ENCODE data around the gene REC114.
"Not testable (repeated sequence)": the region's sequence is repeated elsewhere in the genome, so short reads cannot be mapped to it uniquely, and the experiment has no call there.

Gene REC114

DNA sequence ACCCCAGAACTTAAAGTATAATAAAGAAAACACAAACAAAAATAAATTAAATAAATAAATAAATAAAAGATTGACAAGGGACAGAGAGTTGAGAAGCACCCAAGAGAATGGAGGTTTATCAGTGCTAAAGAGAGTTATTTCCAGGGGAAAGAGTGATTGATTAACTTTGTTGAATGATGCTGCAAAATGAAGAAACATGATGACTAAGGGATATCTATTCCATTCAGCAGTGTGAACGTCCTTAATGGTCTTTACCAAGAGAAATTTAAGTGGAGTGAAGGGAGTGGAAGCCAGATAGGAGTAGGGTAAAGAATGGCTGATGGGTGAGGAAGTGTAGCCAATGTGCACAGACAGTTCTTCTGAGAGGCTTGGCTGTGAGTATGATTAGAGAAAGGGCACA, 11.1 kb downstream of the REC114 start:
- in situ Hi-C loops (cut with MboI; ENCODE audit: low sequenced_read_pairs) = no loop called here

DNA sequence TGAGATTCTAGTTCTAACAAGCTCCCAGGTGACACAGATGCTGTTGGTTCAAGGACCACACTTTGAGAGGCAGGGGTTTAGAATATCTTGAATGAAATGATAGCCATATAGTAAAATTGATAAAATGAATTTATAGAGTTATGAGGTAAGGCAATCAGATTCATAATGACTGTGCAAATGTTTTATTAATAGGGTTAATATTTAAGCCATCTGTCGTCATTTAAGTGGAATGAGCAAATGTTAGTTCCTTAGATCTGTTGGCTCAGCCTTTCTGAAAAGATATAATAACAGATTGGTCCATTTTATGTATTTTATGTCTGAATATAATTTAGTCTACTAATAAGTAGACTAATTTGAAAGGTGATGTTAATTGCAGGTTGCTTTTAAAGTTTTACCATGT, 12.9 kb downstream of the REC114 start:
- in situ Hi-C loops (cut with MboI; ENCODE audit: low sequenced_read_pairs) = no loop called here

DNA sequence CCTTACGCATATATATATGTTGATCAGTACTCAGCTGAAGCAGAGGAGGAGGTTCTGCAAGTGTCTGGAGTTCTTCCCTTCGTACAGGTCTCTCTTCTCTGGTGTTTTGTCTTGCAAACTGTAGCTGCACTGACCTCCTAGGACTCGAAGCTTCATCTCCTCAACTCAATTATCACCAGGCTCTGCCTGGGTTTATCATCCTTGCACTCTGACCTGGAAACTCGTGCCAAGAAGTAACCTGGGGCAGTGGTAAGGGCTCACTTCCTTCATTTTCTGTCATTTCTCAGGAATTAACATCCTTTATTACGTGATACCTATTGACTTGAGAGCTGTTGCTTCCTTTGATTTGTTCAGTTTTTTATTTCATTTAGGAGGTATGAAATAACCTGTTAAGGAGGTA, 14.4 kb downstream of the REC114 start:
- in situ Hi-C loops (cut with MboI; ENCODE audit: low sequenced_read_pairs) = no loop called here

DNA sequence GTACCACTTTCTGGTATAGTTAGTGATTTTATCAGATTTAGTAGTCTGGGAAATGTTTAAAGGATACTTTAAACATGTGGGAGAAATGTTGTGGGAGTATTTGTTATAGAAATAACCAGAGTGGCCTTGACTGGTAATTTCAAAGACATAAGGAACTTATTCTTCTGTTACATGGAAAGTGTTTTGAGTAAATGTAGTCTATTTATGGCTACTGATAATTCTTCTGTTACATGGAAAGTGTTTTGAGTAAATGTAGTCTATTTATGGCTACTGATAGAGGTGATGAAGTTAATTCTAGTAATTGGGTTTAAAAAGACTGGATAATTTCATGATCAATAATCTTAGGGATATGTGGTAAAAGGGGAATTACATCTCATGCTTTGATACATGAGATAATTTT, 17.7 kb downstream of the REC114 start:
- in situ Hi-C loops (cut with MboI; ENCODE audit: low sequenced_read_pairs) = no loop called here

DNA sequence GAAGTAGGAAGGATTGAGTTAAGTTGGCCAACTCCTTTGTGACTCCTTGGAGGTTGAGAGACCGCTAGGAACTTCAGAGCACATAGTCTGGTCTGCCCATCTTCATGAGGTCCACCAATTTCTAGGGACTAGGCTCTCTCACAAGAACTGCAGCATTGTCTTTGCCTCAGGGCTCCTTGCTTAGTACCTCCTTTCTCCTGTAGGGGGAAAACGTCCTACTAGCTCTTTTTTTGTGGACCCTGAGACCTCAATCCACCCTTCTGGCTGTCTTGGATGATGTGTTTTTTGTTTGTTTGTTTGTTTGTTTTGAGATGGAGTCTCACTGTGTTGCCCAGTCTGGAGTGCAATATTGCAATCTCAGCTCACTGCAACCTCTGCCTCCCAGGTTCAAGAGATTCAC, 21.6 kb downstream of the REC114 start:
- in situ Hi-C loops (cut with MboI; ENCODE audit: low sequenced_read_pairs) = no loop called here

DNA sequence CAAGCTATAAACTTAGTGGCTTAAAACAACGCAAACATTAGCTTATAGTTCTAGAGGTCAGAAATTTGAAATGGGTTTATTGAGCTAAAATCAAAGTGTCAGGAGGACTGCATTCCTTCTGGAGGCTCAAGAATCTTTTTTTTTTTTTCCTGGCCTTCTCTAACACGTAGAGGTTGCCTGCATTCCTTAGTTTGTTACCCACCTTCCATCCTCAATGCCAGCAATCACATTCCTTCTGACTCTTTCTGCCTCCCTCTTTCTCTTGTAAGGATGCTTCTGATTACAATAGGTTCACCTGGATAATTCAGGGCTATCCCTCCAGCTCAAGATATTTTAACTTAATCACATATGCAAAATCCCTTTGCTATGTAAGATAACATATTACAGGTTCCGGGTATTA, 24.8 kb downstream of the REC114 start:
- in situ Hi-C loops (cut with MboI; ENCODE audit: low sequenced_read_pairs) = no loop called here

DNA sequence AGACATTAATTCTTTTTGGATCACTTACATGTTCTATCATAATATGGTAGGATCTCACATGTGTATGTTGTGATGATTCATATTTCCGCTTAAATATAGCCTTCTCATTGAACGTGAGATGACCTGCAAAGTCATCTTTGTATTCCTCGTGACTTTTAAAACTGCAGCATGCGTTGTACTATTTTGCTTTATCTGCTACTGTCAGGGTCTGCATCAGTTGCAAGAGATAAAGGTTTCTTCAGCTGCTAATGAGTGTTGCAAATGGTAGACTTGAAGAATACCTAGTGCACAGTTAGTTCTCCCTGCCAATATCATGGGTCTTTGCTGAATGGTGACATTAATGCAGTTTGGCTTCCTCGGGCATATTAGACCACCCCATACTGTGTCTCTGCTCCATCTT, 31.8 kb downstream of the REC114 start:
- in situ Hi-C loops (cut with MboI; ENCODE audit: low sequenced_read_pairs) = no loop called here

DNA sequence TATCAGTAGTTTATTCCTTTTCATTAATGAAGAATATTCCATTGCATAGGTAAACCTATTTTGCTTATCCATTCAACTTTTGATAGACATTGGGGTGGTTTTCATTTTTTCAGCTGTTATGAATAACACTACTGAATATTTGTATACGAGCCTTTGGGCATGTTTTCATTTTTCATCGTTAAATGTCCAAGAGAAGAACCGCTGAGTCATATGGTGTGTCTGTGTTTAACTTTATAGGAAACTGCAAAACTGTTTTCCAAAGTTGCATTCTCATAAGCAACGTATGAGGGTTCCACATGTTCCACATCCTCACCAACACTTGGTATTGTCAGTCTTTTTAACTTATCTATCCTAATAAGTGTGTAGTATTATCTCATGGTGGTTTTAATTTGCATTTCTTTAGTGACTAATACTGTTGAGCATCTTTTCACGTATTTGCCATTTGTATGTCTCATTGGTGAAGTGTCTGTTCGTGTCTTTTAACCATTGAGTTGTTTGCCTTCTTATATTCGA, 33.8 kb downstream of the REC114 start:
- in situ Hi-C loops (cut with MboI; ENCODE audit: low sequenced_read_pairs) = no loop called here

DNA sequence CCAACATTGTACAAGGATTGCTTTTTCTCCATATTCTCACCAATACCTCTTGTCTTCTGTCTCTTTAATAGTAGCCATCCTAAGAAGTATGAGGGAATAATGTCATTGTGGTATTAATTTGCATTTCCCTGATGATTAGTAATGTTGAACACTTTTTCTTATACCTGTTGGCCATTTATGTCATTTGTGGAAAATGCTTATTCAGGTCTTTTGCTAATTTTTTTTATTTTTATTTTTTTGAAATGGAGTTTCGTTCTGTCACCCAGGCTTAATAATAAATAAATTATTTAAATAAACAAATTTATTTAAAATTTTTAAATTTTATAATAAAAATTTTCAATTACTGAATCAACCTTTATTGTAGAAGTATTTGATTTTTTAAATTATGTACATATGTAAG, 37.1 kb downstream of the REC114 start:
- in situ Hi-C loops (cut with MboI; ENCODE audit: low sequenced_read_pairs) = no loop called here

DNA sequence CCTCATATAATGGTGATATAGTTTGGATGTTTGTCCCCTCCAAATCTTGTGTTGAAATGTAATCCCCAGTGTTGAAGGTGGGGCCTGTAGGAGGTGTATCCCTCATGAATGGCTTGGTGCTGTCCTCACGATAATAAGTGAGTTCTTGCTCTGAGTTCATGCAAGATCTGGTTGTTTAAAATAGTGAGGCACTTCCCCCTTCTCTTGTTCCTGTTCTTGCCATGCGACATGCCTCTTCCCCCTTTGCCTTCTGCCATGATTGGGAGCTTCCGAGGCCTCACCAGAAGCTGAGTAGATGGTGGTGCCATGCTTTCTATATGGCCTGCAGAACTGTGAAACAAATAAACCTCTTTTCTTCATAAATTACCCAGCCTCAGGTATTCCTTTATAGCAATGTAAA, 39.2 kb downstream of the REC114 start:
- in situ Hi-C loops (cut with MboI; ENCODE audit: low sequenced_read_pairs) = no loop called here

DNA sequence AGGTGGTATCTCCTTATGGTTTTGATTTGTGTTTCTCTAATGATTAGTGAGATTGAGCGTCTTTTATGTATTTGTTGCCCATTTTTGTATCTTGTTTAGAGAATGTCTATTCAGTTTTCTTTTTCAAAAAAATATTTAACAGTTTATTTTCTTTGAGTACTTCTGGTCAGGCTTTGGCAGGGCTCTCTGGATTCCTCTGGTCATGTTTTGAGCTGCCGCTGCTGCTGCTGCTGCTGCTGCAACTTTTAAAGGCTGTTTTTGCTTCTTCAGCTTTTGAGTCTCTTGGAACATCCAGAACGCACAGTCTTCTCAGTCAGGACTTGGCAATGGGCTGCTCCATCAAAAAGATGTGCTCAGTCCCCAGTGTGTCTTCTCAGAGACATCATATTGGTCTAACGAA, 40.1 kb downstream of the REC114 start:
- in situ Hi-C loops (cut with MboI; ENCODE audit: low sequenced_read_pairs) = no loop called here

DNA sequence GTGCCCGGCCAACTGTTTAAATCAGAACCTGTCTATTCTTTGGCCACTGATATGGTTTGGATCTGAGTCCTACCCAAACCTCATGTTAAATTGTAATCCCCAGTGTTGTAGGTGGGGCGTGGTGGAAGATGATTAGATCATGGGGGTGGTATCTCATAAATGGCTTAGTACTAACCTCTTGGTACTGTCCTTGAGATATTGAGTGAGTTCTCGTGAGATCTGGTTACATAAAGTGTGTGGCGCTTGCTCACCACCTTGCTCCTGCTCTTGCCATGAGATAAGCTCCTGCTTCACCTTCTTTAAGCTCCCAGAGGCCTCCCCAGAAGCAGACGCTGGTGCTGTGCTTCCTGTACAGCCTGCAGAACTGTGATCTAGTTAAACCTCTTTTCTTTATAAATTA, 42.4 kb downstream of the REC114 start:
- in situ Hi-C loops (cut with MboI; ENCODE audit: low sequenced_read_pairs) = no loop called here

DNA sequence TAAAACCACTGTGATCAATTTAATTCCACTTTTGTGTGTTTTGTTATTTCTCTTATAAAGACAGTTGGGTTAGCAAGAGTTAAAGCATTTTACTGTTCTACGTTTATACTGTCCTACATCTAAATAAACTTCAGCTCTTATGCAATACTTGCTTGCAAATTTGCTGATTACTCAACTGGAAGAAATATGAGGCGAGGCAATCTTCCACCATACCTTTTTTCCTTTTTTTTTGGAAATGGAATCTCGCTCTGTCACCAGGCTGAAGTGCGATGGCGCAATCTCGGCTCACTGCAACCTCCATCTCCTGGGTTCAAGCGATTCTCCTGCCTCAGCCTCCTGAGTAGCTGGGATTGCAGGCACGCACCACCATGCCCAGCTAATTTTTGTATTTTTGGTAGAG, 42.9 kb downstream of the REC114 start:
- in situ Hi-C loops (cut with MboI; ENCODE audit: low sequenced_read_pairs) = not testable (repeated sequence)

DNA sequence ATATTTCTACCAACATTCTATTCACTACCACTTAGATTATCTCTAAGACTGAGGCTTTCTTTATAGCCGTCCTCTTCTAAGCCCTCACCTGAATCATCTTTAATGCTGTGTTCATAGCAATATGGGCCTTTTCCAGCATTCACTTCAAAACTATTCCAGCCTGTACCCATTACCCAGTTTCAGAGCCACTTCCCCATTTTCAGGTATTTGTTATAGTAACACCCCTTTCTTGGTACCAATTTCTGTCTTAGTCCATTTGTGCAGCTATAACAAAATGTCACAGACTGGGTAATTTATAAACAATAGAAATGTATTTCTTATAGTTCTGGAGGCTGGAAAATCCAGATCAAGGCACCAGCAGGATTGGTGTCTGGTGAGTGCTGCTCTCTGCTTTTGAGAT, 45.7 kb downstream of the REC114 start:
- in situ Hi-C loops (cut with MboI; ENCODE audit: low sequenced_read_pairs) = no loop called here

DNA sequence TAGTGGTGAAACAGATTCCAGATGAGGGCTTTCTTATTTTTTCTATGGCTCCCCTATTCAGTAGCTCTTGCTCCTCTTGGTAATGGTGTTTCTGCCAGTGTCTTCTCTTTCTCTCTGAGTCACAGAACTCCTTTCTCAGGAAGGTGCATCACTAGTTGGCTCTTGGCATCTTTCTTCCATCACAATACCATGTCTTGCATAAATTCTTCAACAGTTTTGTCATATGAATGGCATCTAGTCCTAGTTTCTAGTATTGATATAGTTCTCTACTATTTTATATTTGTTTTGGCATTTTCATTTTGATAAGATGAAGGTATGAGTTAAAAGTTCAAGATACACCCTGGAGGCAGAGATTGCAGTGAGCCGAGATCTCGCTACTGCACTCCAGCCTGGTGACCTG, 51.0 kb downstream of the REC114 start:
- in situ Hi-C loops (cut with MboI; ENCODE audit: low sequenced_read_pairs) = no loop called here

DNA sequence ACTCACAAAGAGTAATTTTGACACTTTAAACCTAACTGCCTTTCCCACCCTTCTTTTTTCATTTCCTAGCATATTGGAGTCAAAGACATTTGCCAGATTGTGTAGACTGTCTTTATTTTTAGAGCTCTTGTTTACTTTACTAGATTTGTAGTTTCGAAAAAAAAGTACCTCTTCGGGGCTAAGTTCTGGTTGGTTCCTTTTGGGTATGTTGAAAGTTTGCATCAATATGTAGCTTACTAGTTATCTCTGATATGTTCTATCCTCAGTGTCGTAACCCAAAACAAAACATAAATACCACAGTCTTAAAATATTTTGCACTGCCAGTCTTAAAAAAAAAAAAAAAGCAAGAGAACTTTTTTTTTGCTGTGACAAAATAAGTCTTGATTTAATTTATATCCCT, 52.2 kb downstream of the REC114 start:
- in situ Hi-C loops (cut with MboI; ENCODE audit: low sequenced_read_pairs) = no loop called here

DNA sequence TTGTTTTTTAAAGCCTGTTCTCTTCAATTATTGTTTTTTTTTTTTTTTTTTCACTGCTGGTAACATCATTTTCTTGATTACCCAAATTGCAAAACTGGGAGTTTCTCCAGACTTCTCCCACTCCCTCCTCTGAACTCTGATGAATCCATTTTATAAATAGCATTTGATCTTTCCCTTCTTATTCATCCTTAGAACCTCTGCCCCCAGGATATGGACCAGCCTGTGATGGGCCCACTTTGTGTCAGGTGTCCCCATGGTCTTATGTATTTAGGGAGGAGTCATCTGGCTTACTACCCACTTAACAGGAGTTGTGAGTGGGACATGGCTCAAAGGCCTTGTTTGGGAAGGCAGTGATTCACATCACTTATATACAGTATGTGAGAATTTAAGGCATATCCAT, 57.7 kb downstream of the REC114 start:
- in situ Hi-C loops (cut with MboI; ENCODE audit: low sequenced_read_pairs) = no loop called here

DNA sequence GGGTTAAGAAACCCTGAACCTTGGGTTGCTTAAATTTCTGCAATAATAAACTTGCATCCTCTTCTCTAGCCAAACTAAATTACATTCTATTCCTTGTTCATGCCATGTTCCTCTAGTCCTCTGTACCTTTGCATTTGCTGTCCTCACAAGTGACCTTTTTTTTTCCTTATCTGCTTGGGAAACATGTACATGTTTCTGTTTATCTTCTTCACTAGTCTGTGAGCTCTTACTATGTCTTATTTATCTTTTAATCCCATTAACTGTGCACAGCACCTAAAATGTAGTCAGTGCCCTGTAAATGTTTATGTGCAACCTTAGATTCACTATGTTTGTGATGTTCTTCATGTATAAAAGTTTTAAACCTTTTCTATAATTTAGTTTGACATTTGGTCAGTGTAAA, 61.9 kb downstream of the REC114 start:
- in situ Hi-C loops (cut with MboI; ENCODE audit: low sequenced_read_pairs) = no loop called here

DNA sequence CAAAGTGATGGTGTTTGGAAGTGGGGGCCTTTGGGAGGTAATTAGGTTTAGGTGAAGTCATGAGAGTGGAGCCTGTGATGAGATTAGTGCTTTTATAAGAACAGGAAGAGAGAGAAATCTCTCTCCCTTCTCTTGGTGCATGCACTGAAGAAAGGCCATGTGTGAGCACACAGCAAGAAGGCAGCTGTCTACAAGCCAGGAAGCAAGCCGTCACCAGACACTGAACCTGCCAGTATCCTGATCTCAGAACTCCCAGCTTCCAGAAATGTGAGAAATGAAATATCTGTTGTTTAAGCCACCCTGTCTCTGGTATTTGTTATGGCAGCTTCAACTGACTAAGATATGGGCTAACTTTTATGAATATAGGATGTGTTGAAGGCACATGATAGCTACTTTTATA, 72.6 kb downstream of the REC114 start:
- in situ Hi-C loops (cut with MboI; ENCODE audit: low sequenced_read_pairs) = no loop called here

DNA sequence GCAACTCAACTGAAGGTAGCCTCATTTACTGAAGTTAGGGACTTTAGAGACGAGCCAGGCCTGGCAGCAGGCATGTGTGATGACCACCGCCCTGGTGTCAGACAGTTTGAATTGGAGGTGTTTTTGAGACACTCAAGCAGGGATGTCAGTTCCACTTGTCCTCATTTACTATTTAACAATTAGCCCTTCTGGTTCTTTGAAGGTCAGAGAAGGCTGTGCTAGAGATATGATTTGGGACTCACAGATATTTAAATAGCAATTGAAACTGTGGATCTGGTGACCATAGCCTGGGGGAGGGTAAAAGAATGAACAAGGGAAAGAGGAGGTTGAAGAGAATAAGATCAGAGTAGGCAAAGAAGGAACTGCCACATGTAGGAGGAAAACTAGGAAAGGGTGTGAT, 74.6 kb downstream of the REC114 start:
- in situ Hi-C loops (cut with MboI; ENCODE audit: low sequenced_read_pairs) = no loop called here

DNA sequence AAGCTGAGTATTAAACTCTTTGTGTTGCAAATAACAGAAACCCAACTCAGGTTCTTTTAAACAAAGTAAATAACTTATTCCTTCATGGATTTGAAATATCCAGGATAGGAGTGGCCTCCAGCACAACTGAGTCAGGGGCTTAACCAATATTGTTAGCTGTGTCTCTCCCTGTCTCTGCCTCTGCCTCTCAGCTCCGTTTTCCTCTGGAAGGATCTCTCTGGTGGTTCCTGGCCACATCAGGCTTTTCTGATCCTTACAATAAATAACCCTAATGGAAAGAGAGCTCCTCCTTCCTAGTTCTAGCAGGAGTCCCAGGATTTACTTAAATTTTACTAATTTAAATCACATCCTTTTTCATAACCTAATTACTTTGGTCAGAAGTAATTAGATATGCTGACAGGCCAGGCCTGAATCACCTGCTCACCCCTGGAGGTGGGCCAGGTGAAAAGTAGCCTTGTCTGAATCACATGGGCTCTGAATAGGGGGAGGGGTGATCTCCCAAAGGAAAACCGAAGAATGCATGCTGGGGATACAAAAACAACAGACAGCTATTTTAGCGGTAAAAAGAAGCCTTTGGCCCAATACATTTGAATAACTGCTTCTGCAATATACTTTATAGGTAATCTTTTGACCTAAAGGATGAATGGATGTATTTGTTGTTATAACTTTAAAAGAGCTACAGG, 75.4 kb downstream of the REC114 start:
- in situ Hi-C loops (cut with MboI; ENCODE audit: low sequenced_read_pairs) = no loop called here

DNA sequence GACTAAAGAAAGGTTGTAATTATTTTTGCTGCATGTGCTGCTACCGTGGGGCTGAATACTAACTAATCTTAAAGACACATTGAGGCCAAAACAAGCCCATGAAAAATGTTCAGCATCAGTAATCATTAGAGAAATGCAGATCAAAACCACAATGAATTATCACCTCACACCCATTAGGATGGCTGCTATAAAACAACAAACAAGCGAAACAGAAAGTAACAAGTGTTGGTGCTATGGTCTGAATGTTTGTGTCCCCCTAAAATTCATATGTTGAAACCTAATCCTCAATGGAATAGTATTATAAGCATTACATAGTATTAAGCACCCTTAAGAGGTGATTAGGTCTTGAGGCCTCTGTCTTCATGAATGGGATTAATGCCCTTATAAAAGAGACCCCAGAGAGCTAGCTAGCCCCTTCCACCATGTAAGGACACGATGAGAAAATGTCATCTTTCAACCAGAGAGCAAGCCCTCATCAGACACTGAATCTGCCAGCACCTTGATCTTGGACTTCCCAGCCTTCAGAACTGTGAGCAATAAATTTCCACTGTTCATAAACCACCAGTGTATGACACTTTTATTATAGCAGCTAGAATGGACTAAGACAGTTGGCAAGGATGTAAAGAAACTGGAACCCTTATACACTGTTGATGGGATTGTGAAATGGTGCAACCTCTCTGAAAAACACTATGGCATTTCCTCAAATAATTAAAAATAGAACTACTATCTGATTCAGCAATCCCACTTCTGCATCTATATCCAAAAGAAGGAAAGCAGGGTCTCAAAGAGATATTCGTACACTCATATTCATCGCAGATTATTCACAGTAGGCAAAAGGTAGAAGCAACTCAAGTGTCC, 76.1 kb downstream of the REC114 start:
- in situ Hi-C loops (cut with MboI; ENCODE audit: low sequenced_read_pairs) = no loop called here
